HEK293 (cell line): ENCODE measurements around the gene ADORA2A.

ENCODE experiments used
- CTCF ChIA-PET: fragments of 350-600 bp; formaldehyde crosslinking; extraction: SDS; loops from one replicate; lab custom pipeline; 2021; ENCODE audit warnings: antibody characterized with exemption; lab: Yijun Ruan, JAX
- POLR2A ChIA-PET: fragments of 300-600 bp; formaldehyde crosslinking; extraction: SDS; loops from one replicate; lab custom pipeline; 2020; ENCODE audit warnings: antibody characterized with exemption, inconsistent platforms; lab: Yijun Ruan, JAX
- H3K27ac ChIP-seq: fragments of 200-500 bp; sonication (Bioruptor generic); 2 replicates; pipeline ENCODE4 v1.5.1; 2014; ENCODE audit warnings: low read depth, low read length, control low read depth, inconsistent platforms; ENCODE audit errors: extremely low read depth
- H3K36me3 ChIP-seq, 2 experiments: fragments of 200-500 bp in 1 of 2; sonication (Bioruptor generic) in 1 of 2; 1 replicate in 1 of 2; 2 replicates in 1 of 2; pipeline ENCODE4 v1.5.1; 2014 to 2017; ENCODE audit warnings: inconsistent platforms in 2 of 2, low read length in 2 of 2; ENCODE audit not compliant: control insufficient read depth in 2 of 2, insufficient read depth in 1 of 2
- H3K4me1 ChIP-seq: fragments of 200-500 bp; sonication (Bioruptor generic); 2 replicates; pipeline ENCODE4 v1.5.1; 2014; ENCODE audit warnings: mild to moderate bottlenecking, low read length, inconsistent platforms; ENCODE audit not compliant: control insufficient read depth, insufficient read depth
- H3K4me3 ChIP-seq: 2 replicates; pipeline ENCODE4 v1.5.1; 2011; ENCODE audit warnings: low read depth, mild to moderate bottlenecking, control low read depth, low read length, moderate library complexity
- H3K9me3 ChIP-seq: fragments of 200-500 bp; sonication (Bioruptor generic); 2 replicates; pipeline ENCODE4 v1.5.1; 2014; ENCODE audit warnings: low read depth, low read length, inconsistent platforms; ENCODE audit not compliant: control insufficient read depth, insufficient read depth
- CTCF ChIP-seq: fragments of 450-650 bp; formaldehyde crosslinking; IDR thresholded peaks from 2 replicates; pipeline ENCODE4 v1.5.1; 2016; ENCODE audit warnings: missing biosample characterization, missing genetic modification characterization
- KLF1 ChIP-seq: fragments of 450-650 bp; formaldehyde crosslinking; IDR thresholded peaks from 2 replicates; pipeline ENCODE4 v1.5.1; 2016; ENCODE audit warnings: missing biosample characterization, missing genetic modification characterization
- MZF1 ChIP-seq: fragments of 450-650 bp; formaldehyde crosslinking; IDR thresholded peaks from 2 replicates; pipeline ENCODE4 v1.5.1; 2017; ENCODE audit warnings: missing biosample characterization, missing genetic modification characterization, borderline replicate concordance
- TSHZ1 ChIP-seq: fragments of 450-650 bp; formaldehyde crosslinking; IDR thresholded peaks from 2 replicates; pipeline ENCODE4 v1.5.1; 2016; ENCODE audit warnings: missing biosample characterization, missing genetic modification characterization, borderline replicate concordance
- YY1 ChIP-seq: fragments of 450-650 bp; formaldehyde crosslinking; IDR thresholded peaks from 2 replicates; pipeline ENCODE4 v1.5.1; 2018; ENCODE audit warnings: missing biosample characterization, missing genetic modification characterization
- ZBTB21 ChIP-seq: fragments of 450-650 bp; formaldehyde crosslinking; IDR thresholded peaks from 2 replicates; pipeline ENCODE4 v1.5.1; 2017; ENCODE audit warnings: missing biosample characterization, missing genetic modification characterization
- ZFP3 ChIP-seq: fragments of 450-650 bp; formaldehyde crosslinking; IDR thresholded peaks from 2 replicates; pipeline ENCODE4 v1.5.1; 2016; ENCODE audit warnings: low read depth, missing biosample characterization, missing genetic modification characterization
- ZNF121 ChIP-seq: fragments of 450-650 bp; formaldehyde crosslinking; IDR thresholded peaks from 2 replicates; pipeline ENCODE4 v1.5.1; 2016; ENCODE audit warnings: missing biosample characterization, missing genetic modification characterization
- ZNF133 ChIP-seq: fragments of 450-650 bp; formaldehyde crosslinking; IDR thresholded peaks from 2 replicates; pipeline ENCODE4 v1.5.1; 2016; ENCODE audit warnings: missing biosample characterization, missing genetic modification characterization
- ZNF146 ChIP-seq: fragments of 450-650 bp; formaldehyde crosslinking; IDR thresholded peaks from 2 replicates; pipeline ENCODE4 v1.5.1; 2016; ENCODE audit warnings: missing biosample characterization, missing genetic modification characterization
- ZNF223 ChIP-seq: fragments of 450-650 bp; formaldehyde crosslinking; IDR thresholded peaks from 2 replicates; pipeline ENCODE4 v1.5.1; 2016; ENCODE audit warnings: missing biosample characterization, missing genetic modification characterization
- ZNF274 ChIP-seq, 2 experiments: fragments of 200-500 bp in 1 of 2; fragments of 450-650 bp in 1 of 2; sonication (Bioruptor generic) in 1 of 2; formaldehyde crosslinking in 1 of 2; IDR thresholded peaks; 2 replicates each; pipeline versions ENCODE4 v1.5.1 to v1.6.1; 2014 to 2016; ENCODE audit warnings: borderline replicate concordance in 1 of 2, inconsistent platforms in 1 of 2, low read length in 1 of 2, missing biosample characterization in 1 of 2, missing genetic modification characterization in 1 of 2
- ZNF37A ChIP-seq: fragments of 450-650 bp; IDR thresholded peaks from 2 replicates; pipeline ENCODE4 v1.5.1; 2018; ENCODE audit warnings: missing biosample characterization, missing genetic modification characterization
- ZNF423 ChIP-seq: fragments of 450-650 bp; formaldehyde crosslinking; IDR thresholded peaks from 2 replicates; pipeline ENCODE4 v1.5.1; 2016; ENCODE audit warnings: missing biosample characterization, missing genetic modification characterization
- ZNF514 ChIP-seq: fragments of 450-650 bp; formaldehyde crosslinking; IDR thresholded peaks from 2 replicates; pipeline ENCODE4 v1.5.1; 2016; ENCODE audit warnings: missing biosample characterization, missing genetic modification characterization
- ZNF549 ChIP-seq: fragments of 450-650 bp; IDR thresholded peaks from 2 replicates; pipeline ENCODE4 v1.5.1; 2018; ENCODE audit warnings: missing biosample characterization, missing genetic modification characterization, mild to moderate bottlenecking, inconsistent platforms, moderate library complexity
- ZNF571 ChIP-seq: fragments of 450-650 bp; formaldehyde crosslinking; IDR thresholded peaks from 2 replicates; pipeline ENCODE4 v1.5.0; 2017; ENCODE audit warnings: missing biosample characterization, missing genetic modification characterization
- ZNF670 ChIP-seq: fragments of 450-650 bp; formaldehyde crosslinking; IDR thresholded peaks from 2 replicates; pipeline ENCODE4 v1.5.1; 2016; ENCODE audit warnings: missing biosample characterization, missing genetic modification characterization, low read depth
- ZNF768 ChIP-seq: fragments of 450-650 bp; formaldehyde crosslinking; IDR thresholded peaks from 2 replicates; pipeline ENCODE4 v1.5.1; 2018; ENCODE audit warnings: missing biosample characterization, mild to moderate bottlenecking, missing genetic modification characterization
- ZNF791 ChIP-seq: fragments of 450-650 bp; formaldehyde crosslinking; IDR thresholded peaks from 2 replicates; pipeline ENCODE4 v1.5.1; 2016; ENCODE audit warnings: missing biosample characterization, missing genetic modification characterization
- TF ChIP-seq, protein P1 (sequence below): fragments of 450-650 bp; formaldehyde crosslinking; IDR thresholded peaks from 2 replicates; pipeline ENCODE4 v1.5.1; 2016; ENCODE audit warnings: missing biosample characterization, missing genetic modification characterization
- TF ChIP-seq, protein P2 (sequence below): fragments of 450-650 bp; formaldehyde crosslinking; IDR thresholded peaks from 2 replicates; pipeline ENCODE4 v1.5.1; 2016; ENCODE audit warnings: missing biosample characterization, missing genetic modification characterization
- TF ChIP-seq, protein P3 (sequence below): fragments of 450-650 bp; formaldehyde crosslinking; IDR thresholded peaks from 2 replicates; pipeline ENCODE4 v1.5.1; 2016; ENCODE audit warnings: missing biosample characterization, missing genetic modification characterization

Gene ADORA2A

DNA sequence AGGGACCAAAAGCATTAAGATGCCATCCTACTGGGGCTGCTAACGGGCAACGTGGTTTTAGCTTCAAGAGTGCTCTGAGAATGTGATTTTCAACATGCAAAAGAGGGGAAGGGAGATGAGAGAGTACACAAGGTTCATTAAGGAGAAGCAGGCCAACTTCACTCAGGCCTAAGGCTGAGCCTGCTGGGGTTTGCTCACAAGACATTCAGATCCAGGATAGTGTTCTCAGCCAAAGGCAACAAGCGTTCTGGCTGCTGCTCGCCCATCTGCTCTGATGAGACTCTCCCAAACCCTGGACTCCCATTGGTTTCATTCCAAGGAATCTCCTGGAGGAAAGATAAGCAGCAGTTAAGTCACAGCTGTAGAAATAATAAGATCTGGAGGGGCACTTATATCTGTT, 44.2 kb downstream of the ADORA2A start (continued):
- TF ChIP-seq ZNF423 (tag by site-specific recombination) (no peak), ZNF768 (no peak)
- TF ChIP-seq, protein P1, sequence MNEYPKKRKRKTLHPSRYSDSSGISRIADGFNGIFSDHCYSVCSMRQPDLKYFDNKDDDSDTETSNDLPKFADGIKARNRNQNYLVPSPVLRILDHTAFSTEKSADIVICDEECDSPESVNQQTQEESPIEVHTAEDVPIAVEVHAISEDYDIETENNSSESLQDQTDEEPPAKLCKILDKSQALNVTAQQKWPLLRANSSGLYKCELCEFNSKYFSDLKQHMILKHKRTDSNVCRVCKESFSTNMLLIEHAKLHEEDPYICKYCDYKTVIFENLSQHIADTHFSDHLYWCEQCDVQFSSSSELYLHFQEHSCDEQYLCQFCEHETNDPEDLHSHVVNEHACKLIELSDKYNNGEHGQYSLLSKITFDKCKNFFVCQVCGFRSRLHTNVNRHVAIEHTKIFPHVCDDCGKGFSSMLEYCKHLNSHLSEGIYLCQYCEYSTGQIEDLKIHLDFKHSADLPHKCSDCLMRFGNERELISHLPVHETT (tag by site-specific recombination) = no peak

DNA sequence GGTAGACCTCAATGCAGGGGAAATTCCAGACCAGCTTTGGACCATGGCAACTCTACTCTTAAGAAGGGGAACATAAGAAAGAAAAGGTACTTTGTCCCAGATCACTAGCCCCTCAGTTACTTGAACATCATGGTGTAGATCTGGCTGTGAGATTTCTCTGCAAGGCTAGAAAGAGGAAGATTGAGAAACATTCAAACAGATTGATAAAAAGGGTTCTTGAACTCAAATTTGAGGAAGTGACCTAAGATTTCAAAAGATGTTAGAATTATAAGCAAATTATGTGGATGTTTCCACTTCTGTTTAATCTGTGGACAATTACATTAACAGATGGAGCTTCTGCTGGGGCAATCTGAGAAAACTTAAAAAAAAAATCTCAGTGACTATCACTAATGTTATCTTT, 45.9 kb downstream of the ADORA2A start:
- ChIA-PET CTCF (interaction anchor here (0.5 to 0.9 kb wide), 3 partner anchors 29 to 557 kb away, joined by 3 to 4 read pairs (median 3); no protein-coding TSS in a partner anchor), POLR2A (no interaction called here)

More for the DNA sequence above, 45.9 kb downstream of the ADORA2A start:
- Histone ChIP-seq H3K36me3 (no peaks in the 10 kb centered on the region), H3K4me3 (no peak overlapping the region), H3K4me1 (no peaks in the 10 kb centered on the region), H3K9me3 (no peaks in the 10 kb centered on the region), H3K27ac (no peak overlapping the region)
- TF ChIP-seq ZFP3 (tag by site-specific recombination) (no peak), ZBTB21 (tag by site-specific recombination) (no peak), ZNF274 (IDR thresholded peaks at IDR 0.05; ENCODE audit: low read length) (no peak), ZNF274 (tag by site-specific recombination; IDR thresholded peaks at IDR 0.05; ENCODE audit: borderline replicate concordance) (no peak), ZNF571 (tag by site-specific recombination) (no peak), ZNF37A (no peak), ZNF133 (no peak), TSHZ1 (tag by site-specific recombination) (no peak), ZNF670 (tag by site-specific recombination) (no peak), ZNF223 (tag by site-specific recombination) (no peak), CTCF (no peak), ZNF146 (no peak), KLF1 (no peak), ZNF549 (tag by site-specific recombination) (no peak), ZNF791 (tag by site-specific recombination) (no peak), YY1 (tag by site-specific recombination) (no peak), ZNF121 (tag by site-specific recombination) (no peak), MZF1 (no peak), ZNF514 (tag by site-specific recombination) (no peak)
- TF ChIP-seq, protein P2, sequence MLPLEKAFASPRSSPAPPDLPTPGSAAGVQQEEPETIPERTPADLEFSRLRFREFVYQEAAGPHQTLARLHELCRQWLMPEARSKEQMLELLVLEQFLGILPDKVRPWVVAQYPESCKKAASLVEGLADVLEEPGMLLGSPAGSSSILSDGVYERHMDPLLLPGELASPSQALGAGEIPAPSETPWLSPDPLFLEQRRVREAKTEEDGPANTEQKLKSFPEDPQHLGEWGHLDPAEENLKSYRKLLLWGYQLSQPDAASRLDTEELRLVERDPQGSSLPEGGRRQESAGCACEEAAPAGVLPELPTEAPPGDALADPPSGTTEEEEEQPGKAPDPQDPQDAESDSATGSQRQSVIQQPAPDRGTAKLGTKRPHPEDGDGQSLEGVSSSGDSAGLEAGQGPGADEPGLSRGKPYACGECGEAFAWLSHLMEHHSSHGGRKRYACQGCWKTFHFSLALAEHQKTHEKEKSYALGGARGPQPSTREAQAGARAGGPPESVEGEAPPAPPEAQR (tag by site-specific recombination) = no peak
- TF ChIP-seq, protein P3, sequence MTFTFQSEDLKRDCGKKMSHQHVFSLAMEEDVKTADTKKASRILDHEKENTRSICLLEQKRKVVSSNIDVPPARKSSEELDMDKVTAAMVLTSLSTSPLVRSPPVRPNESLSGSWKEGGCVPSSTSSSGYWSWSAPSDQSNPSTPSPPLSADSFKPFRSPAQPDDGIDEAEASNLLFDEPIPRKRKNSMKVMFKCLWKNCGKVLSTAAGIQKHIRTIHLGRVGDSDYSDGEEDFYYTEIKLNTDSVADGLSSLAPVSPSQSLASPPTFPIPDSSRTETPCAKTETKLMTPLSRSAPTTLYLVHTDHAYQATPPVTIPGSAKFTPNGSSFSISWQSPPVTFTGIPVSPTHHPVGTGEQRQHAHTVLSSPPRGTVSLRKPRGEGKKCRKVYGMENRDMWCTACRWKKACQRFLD (tag by site-specific recombination) = no peak
